ENCODE data around the gene CCDC24.

Gene CCDC24

DNA sequence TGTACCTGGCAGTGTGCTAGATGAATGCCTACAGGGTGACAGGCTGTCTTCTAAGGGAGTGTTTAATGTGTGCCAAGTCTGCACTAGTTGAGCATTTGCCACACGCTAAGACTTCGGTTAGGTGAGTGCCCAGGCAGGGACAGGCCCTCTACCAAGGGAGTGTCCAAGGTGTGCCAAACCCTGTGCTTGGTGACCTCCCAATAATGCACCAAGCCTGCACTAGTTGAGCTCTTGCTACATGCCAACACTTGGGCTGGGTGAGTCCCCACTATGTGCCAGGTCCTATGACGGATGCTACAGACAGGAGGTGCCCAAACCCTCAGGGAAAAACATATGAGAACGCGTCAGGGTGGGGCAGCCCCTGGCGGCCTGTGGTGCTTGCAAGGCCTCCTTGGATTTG is 29.1 kb downstream of the CCDC24 start:
- H3K36me3 ChIP-seq (ENCODE audit: control insufficient read depth in 2 of 2, insufficient read depth in 2 of 2, low read length in 2 of 2), result peaks cover 5% of the 10 kb centered on the region in 2 donors
- H3K9ac ChIP-seq (ENCODE audit: low read depth in 1 of 2, low read length in 2 of 2), result no peak overlapping the region
- H3K9me3 ChIP-seq (ENCODE audit: control insufficient read depth in 2 of 2, low read length in 2 of 2), result no peaks in the 10 kb centered on the region
- peaks cover 0 to 6% of the 10 kb centered on the region in 2 donors for H3K4me1 ChIP-seq (ENCODE audit: control insufficient read depth in 2 of 2, insufficient read depth in 2 of 2, low read length in 2 of 2)
- no peak overlapping the region for H3K27ac ChIP-seq (ENCODE audit: low read depth in 2 of 2, low read length in 2 of 2)
- H3K4me3 ChIP-seq (ENCODE audit: low read length in 2 of 2), result no peak overlapping the region
- H3K27me3 ChIP-seq (ENCODE audit: control insufficient read depth in 2 of 2, insufficient read depth in 2 of 2, low read length in 2 of 2), result no peaks in the 10 kb centered on the region

DNA sequence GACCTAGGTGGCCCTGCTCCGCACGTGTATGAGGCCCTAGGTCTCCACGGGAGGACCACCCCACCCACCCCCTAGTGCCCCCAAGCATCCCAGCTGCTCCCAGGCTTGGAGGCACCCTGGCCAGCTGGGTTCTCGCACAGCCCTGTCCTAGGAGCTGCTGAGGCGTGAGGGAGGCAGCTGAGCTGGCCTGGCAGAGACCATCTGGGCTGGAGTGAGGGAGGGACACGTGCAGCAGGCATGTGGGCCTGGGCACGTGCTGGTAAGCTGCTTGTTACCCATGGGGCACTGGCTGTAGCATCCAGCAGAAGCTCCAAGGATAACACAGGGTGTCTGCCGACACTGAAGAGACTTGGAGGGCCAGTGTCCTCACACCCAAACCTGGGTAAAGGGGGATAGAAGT is 29.8 kb downstream of the CCDC24 start:
- Histone ChIP-seq H3K9me3 (ENCODE audit: control insufficient read depth in 2 of 2, low read length in 2 of 2) (no peaks in the 10 kb centered on the region), H3K4me1 (ENCODE audit: control insufficient read depth in 2 of 2, insufficient read depth in 2 of 2, low read length in 2 of 2) (peaks cover 6 to 8% of the 10 kb centered on the region in 2 donors), H3K4me3 (ENCODE audit: low read length in 2 of 2) (no peak overlapping the region), H3K27me3 (ENCODE audit: control insufficient read depth in 2 of 2, insufficient read depth in 2 of 2, low read length in 2 of 2) (no peaks in the 10 kb centered on the region), H3K36me3 (ENCODE audit: control insufficient read depth in 2 of 2, insufficient read depth in 2 of 2, low read length in 2 of 2) (peaks cover 5% of the 10 kb centered on the region in 2 donors), H3K27ac (ENCODE audit: low read depth in 2 of 2, low read length in 2 of 2) (no peak overlapping the region), H3K9ac (ENCODE audit: low read depth in 1 of 2, low read length in 2 of 2) (no peak overlapping the region)

DNA sequence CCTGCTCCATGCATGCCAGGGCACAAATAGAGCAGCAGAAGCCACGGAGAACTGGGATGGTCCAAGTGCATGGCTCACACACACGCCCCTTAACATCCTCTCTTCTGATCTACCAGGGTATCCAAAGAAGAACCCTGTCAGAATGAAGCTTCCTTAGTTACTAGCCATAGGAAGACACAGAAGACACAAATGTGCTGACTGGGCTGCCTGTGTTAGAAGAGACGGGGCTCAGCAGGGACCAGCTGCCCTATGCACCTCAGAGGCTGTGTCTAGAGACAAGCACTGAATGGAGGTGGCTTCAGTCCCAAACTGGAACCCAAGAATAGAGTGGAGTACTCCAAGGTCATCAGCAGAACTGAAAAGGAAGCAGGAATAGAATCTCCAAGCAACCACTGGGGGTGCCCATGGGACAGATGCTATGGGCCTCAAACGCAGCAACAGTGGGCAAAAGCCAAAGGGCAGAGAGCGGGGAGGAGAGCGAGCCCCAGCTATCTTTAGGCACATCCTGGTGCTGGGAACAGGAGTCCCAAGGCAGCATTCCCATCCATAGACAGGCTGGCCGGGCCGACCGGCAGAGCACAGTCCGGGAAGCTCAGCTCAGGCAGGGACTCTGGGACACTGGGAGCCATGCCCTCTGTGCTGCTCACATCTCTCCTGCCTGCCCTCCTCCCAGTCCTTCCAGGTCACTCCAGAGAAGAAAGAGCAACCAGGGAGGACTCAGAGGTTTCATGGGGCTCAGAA is 30.4 kb downstream of the CCDC24 start:
- Histone ChIP-seq H3K27me3 (ENCODE audit: control insufficient read depth in 2 of 2, insufficient read depth in 2 of 2, low read length in 2 of 2) (no peaks in the 10 kb centered on the region), H3K27ac (ENCODE audit: low read depth in 2 of 2, low read length in 2 of 2) (no peak overlapping the region), H3K4me1 (ENCODE audit: control insufficient read depth in 2 of 2, insufficient read depth in 2 of 2, low read length in 2 of 2) (peaks cover 9 to 13% of the 10 kb centered on the region in 2 donors), H3K9me3 (ENCODE audit: control insufficient read depth in 2 of 2, low read length in 2 of 2) (no peaks in the 10 kb centered on the region), H3K36me3 (ENCODE audit: control insufficient read depth in 2 of 2, insufficient read depth in 2 of 2, low read length in 2 of 2) (peaks cover 5% of the 10 kb centered on the region in 2 donors), H3K9ac (ENCODE audit: low read depth in 1 of 2, low read length in 2 of 2) (no peak overlapping the region), H3K4me3 (ENCODE audit: low read length in 2 of 2) (no peak overlapping the region)

DNA sequence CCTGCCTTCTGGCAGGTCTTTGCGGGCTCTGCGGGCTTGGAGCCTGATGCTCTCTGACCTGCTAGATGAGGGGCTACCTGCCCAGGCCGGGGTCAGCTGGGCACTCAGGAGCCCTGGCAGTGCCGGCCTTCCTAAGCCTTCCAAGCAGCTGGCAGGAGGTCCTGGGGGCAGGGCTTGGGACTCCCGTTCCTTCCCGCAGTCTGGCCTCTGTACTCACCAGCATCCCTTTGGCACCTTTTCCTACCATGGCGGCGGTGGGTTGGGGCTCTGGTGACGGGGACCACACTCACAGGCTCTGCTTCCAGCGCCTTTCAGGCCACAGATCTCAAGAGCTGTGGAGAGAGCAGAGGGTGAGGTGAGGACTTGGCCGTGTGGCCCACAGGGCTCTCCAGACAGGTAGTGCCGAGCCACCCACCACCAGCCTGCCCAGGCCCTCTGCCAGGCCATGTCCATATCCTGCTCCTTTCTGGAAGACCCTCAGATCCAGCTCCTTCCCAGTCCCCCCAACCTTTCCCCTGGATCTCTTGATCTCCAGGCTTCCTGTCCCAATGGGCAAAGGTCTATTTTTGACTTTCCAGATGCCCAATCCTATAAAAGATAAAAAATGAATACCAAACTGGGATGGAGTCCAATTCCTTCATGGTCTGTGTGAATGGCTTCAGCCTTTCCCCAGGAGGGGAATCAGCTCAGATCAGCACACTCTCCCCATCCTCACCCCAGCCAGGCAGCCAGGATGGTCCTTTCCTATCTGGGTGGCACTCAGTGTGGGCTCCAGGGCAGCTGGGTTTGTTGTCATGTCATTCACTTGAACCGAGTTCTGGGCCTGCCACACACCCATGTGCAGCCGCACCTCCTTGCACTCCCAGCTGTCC is 32.9 kb downstream of the CCDC24 start:
- Histone ChIP-seq H3K27me3 (ENCODE audit: control insufficient read depth in 2 of 2, insufficient read depth in 2 of 2, low read length in 2 of 2) (no peaks in the 10 kb centered on the region), H3K9me3 (ENCODE audit: control insufficient read depth in 2 of 2, low read length in 2 of 2) (no peaks in the 10 kb centered on the region), H3K4me3 (ENCODE audit: low read length in 2 of 2) (no peak overlapping the region), H3K4me1 (ENCODE audit: control insufficient read depth in 2 of 2, insufficient read depth in 2 of 2, low read length in 2 of 2) (peaks cover 17 to 32% of the 10 kb centered on the region in 2 donors), H3K36me3 (ENCODE audit: control insufficient read depth in 2 of 2, insufficient read depth in 2 of 2, low read length in 2 of 2) (peaks cover 5% of the 10 kb centered on the region in 2 donors), H3K27ac (ENCODE audit: low read depth in 2 of 2, low read length in 2 of 2) (no peak overlapping the region), H3K9ac (ENCODE audit: low read depth in 1 of 2, low read length in 2 of 2) (no peak overlapping the region)

DNA sequence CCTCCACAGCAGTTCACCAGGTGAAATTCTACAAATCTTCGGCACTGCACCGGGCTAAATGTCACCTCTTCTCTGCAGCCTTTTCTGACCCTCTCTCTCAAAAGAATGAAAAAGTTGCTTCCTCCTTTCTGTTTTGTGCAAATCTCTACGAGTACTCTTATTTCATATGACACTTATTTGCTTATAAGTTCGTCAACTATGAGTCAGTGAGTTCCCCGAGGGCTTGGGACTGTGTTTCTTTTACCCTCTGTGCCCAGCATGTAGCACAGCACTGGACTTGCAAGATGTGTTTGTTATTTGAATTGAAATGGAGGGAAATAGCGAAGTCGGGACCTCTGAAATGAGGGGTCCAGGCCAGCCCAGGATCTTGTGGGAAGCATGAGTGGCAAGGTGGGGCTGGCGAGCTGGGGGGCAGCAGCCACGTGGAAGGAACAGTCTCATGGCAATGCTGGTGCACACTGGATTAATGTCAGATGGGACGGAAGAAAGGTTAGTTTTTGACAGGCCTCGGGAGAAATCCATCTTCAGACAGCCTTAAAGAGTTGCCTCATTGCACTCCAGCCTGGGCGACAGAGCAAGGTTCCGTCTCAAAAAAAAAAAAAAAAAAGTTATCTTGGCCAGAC is 33.6 kb downstream of the CCDC24 start:
- peaks cover 22 to 38% of the 10 kb centered on the region in 2 donors for H3K4me1 ChIP-seq (ENCODE audit: control insufficient read depth in 2 of 2, insufficient read depth in 2 of 2, low read length in 2 of 2)

DNA sequence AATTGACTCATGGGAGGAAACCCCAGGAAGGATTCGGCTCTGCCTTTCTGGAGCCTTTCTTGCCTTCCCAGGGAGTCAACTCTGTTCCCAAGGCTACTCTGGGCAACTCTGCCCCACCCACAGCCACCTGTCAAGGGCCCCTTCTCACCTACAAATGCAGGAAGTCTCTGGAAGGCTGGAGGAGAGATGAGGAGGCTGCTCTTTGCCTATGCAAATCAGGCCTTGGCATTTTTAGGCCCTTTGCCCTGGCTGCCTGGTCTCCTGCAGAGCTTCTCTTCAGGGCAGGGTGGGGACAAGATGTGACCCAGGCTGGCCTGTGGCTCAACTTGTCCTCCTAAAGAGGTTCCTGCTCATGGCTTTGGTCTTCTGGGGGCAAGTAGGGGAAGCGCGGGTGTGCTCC is 34.4 kb downstream of the CCDC24 start:
- H3K4me3 ChIP-seq (ENCODE audit: low read length in 2 of 2), result peak overlapping the region in 1 of 2 donors; percentile 33
- H3K36me3 ChIP-seq (ENCODE audit: control insufficient read depth in 2 of 2, insufficient read depth in 2 of 2, low read length in 2 of 2), result peaks cover 3 to 5% of the 10 kb centered on the region in 2 donors
- peaks cover 22 to 38% of the 10 kb centered on the region in 2 donors for H3K4me1 ChIP-seq (ENCODE audit: control insufficient read depth in 2 of 2, insufficient read depth in 2 of 2, low read length in 2 of 2)
- peak overlapping the region; percentile 83 to 84 for H3K27ac ChIP-seq (ENCODE audit: low read depth in 2 of 2, low read length in 2 of 2)
- H3K9ac ChIP-seq (ENCODE audit: low read depth in 1 of 2, low read length in 2 of 2), result peak overlapping the region in 1 of 2 donors; percentile 59
- no peaks in the 10 kb centered on the region for H3K27me3 ChIP-seq (ENCODE audit: control insufficient read depth in 2 of 2, insufficient read depth in 2 of 2, low read length in 2 of 2)
- no peaks in the 10 kb centered on the region for H3K9me3 ChIP-seq (ENCODE audit: control insufficient read depth in 2 of 2, low read length in 2 of 2)

More for the DNA sequence above, 33.6 kb downstream of the CCDC24 start:
- H3K27me3 ChIP-seq (ENCODE audit: control insufficient read depth in 2 of 2, insufficient read depth in 2 of 2, low read length in 2 of 2), result no peaks in the 10 kb centered on the region
- peaks cover 5% of the 10 kb centered on the region in 2 donors for H3K36me3 ChIP-seq (ENCODE audit: control insufficient read depth in 2 of 2, insufficient read depth in 2 of 2, low read length in 2 of 2)
- no peak overlapping the region for H3K9ac ChIP-seq (ENCODE audit: low read depth in 1 of 2, low read length in 2 of 2)
- H3K27ac ChIP-seq (ENCODE audit: low read depth in 2 of 2, low read length in 2 of 2), result peak overlapping the region in 1 of 2 donors; percentile 38
- H3K9me3 ChIP-seq (ENCODE audit: control insufficient read depth in 2 of 2, low read length in 2 of 2), result no peaks in the 10 kb centered on the region
- no peak overlapping the region for H3K4me3 ChIP-seq (ENCODE audit: low read length in 2 of 2)

DNA sequence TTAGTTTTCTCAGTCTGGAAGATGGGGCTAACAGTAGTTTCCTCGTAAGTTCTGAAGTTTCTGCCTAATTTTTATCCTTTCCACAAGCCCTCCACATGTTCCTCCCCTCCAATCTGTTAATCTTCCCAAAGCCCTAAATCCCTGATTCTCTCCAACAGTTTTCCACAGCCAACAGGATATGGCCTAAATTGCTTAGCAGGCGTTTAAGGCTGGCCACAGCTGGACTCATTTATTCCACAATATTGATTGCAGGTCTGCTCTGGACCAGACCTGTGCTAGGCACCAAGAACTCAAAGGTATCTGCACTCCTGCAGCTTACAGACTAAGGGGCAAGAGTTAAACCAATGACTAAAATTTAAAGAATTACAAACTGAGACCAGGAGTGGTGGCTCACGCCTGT is 35.9 kb downstream of the CCDC24 start:
- H3K9me3 ChIP-seq (ENCODE audit: control insufficient read depth in 2 of 2, low read length in 2 of 2), result no peaks in the 10 kb centered on the region
- peaks cover 32 to 49% of the 10 kb centered on the region in 2 donors for H3K4me1 ChIP-seq (ENCODE audit: control insufficient read depth in 2 of 2, insufficient read depth in 2 of 2, low read length in 2 of 2)
- H3K27ac ChIP-seq (ENCODE audit: low read depth in 2 of 2, low read length in 2 of 2), result peak overlapping the region in 1 of 2 donors; percentile 92
- no peak overlapping the region for H3K9ac ChIP-seq (ENCODE audit: low read depth in 1 of 2, low read length in 2 of 2)
- H3K27me3 ChIP-seq (ENCODE audit: control insufficient read depth in 2 of 2, insufficient read depth in 2 of 2, low read length in 2 of 2), result no peaks in the 10 kb centered on the region
- peaks cover 0 to 3% of the 10 kb centered on the region in 2 donors for H3K36me3 ChIP-seq (ENCODE audit: control insufficient read depth in 2 of 2, insufficient read depth in 2 of 2, low read length in 2 of 2)
- no peak overlapping the region for H3K4me3 ChIP-seq (ENCODE audit: low read length in 2 of 2)

DNA sequence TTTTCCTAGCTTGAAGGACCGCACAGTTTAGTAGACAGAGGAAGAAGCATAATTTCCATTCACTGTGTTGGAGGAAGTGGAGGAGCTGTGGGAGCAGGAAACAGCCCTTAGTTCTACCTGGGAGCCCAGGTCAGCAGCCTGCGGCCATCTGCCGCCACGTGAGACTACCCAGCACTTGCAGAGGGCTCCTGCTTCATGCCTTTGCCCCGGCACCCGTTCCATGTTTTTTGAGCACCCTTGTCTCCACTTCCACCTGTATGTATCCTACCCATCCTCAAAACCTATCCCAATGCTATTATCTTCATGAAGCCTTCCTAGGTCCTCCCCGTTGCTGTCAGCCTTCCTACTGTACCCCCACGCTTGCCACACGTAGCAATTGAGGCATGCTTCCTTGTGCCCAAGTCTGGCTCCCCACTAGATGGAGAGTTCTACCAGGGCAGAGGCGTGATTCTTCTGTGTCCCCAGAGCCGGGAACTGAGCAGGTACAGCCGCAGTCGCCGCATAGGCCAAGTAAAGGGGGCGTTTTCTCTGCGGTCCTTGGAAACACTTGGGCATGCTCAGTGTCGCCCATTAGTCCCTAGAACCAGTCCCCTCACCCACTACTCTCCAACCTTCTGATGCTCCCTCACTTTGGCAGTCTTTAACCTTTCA is 38.0 kb downstream of the CCDC24 start:
- H3K4me1 ChIP-seq (ENCODE audit: control insufficient read depth in 2 of 2, insufficient read depth in 2 of 2, low read length in 2 of 2), result peaks cover 37 to 53% of the 10 kb centered on the region in 2 donors
- no peaks in the 10 kb centered on the region for H3K36me3 ChIP-seq (ENCODE audit: control insufficient read depth in 2 of 2, insufficient read depth in 2 of 2, low read length in 2 of 2)
- H3K27me3 ChIP-seq (ENCODE audit: control insufficient read depth in 2 of 2, insufficient read depth in 2 of 2, low read length in 2 of 2), result no peaks in the 10 kb centered on the region
- peak overlapping the region; percentile 92 to 95 for H3K27ac ChIP-seq (ENCODE audit: low read depth in 2 of 2, low read length in 2 of 2)
- peak overlapping the region; percentile 80 to 90 for H3K4me3 ChIP-seq (ENCODE audit: low read length in 2 of 2)
- peak overlapping the region; percentile 82 to 95 for H3K9ac ChIP-seq (ENCODE audit: low read depth in 1 of 2, low read length in 2 of 2)
- H3K9me3 ChIP-seq (ENCODE audit: control insufficient read depth in 2 of 2, low read length in 2 of 2), result no peaks in the 10 kb centered on the region

DNA sequence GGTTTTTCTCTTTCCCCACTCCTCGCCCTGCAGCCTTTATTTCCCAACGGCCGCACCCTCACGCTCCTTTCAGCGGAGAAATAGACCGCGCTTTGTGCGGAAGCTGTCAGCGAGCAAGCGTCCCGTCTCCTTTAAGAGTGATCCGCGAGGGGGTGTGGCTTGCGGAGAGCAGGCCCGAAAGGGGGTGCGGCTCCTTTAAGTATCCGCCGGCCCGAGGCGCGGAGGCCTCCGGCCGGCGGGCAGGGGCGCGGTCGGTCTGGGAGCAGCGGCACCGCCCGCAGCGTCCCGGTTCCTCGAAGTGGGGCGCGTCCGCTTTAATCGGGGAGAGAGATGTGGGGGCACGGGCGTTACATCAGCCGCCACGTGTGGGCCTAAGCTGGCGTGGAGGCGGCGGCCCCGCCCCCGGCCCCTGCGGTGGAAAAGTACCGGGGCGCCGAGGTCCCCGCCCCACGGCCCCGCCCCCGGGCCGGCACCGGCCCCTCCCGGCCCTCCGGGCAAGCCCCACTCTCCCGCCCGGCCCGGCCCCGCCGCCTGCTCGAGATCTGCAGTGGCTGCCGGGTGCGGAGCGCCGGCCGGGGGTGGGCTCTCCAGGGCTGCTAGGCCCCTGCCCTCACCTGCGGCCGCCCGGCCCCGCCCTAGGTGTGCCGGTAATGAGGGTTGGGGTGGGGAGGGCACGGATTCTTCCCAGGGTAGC is 38.7 kb downstream of the CCDC24 start:
- no peaks in the 10 kb centered on the region for H3K27me3 ChIP-seq (ENCODE audit: control insufficient read depth in 2 of 2, insufficient read depth in 2 of 2, low read length in 2 of 2)
- no peaks in the 10 kb centered on the region for H3K9me3 ChIP-seq (ENCODE audit: control insufficient read depth in 2 of 2, low read length in 2 of 2)
- peak overlapping the region; percentile 92 to 95 for H3K27ac ChIP-seq (ENCODE audit: low read depth in 2 of 2, low read length in 2 of 2)
- no peaks in the 10 kb centered on the region for H3K36me3 ChIP-seq (ENCODE audit: control insufficient read depth in 2 of 2, insufficient read depth in 2 of 2, low read length in 2 of 2)
- peak overlapping the region; percentile 82 to 95 for H3K9ac ChIP-seq (ENCODE audit: low read depth in 1 of 2, low read length in 2 of 2)
- peaks cover 37 to 53% of the 10 kb centered on the region in 2 donors for H3K4me1 ChIP-seq (ENCODE audit: control insufficient read depth in 2 of 2, insufficient read depth in 2 of 2, low read length in 2 of 2)
- H3K4me3 ChIP-seq (ENCODE audit: low read length in 2 of 2), result peak overlapping the region; percentile 80 to 90

Measured in mucosa of rectum (tissue), 2 donors.